Measurements from ENCODE around the gene UCP1. TPM values are rescaled to one million over a fixed set of nuclear protein-coding genes. Genes with fewer than 3 reads are reported as not detected.

UCP1 gene, protein sequence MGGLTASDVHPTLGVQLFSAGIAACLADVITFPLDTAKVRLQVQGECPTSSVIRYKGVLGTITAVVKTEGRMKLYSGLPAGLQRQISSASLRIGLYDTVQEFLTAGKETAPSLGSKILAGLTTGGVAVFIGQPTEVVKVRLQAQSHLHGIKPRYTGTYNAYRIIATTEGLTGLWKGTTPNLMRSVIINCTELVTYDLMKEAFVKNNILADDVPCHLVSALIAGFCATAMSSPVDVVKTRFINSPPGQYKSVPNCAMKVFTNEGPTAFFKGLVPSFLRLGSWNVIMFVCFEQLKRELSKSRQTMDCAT
- total RNA-seq (not detected), polyA plus RNA-seq (under 1 TPM in 1 of 2 donors, not detected in 1; 0.11 TPM)

GRCh38 chr4:140568507-140569306 lies at the start of gene UCP1:
TSS of gene UCP1 (minus strand) at chr4:140568961. CDS start at chr4:140568729, 232 bp downstream.
- FAIRE-seq (no peak), DNase-seq (peak; percentile 25 to 78 (median 41)), ATAC-seq (peak; percentile 76 to 94 (median 88))
- Histone ChIP-seq H3K4me1 (peaks cover 0 to 3% (median 0%) of the 10 kb centered on the region in 3 donors), H3K4me3 (peak within 1 kb of the TSS; percentile 23 to 66 (median 34)), H3K27me3 (no peaks in the 10 kb centered on the region), H3K27ac (no peak within 1 kb of the TSS), H3K9me3 (no peaks in the 10 kb centered on the region), H3K36me3 (no peaks in the 10 kb centered on the region)
- 1 to 2% methylated on average over 61 to 69 of the region's 69 CpGs for WGBS, 2 donors
- intact Hi-C loops (cut with DNase I) = loop anchor here in 1 of 3 donors (10.0 kb wide), 1 partner anchor 546 kb away; no protein-coding TSS in a partner anchor
- TF ChIP-seq CTCF (IDR thresholded peaks at IDR 0.05) = no peak

DNA sequence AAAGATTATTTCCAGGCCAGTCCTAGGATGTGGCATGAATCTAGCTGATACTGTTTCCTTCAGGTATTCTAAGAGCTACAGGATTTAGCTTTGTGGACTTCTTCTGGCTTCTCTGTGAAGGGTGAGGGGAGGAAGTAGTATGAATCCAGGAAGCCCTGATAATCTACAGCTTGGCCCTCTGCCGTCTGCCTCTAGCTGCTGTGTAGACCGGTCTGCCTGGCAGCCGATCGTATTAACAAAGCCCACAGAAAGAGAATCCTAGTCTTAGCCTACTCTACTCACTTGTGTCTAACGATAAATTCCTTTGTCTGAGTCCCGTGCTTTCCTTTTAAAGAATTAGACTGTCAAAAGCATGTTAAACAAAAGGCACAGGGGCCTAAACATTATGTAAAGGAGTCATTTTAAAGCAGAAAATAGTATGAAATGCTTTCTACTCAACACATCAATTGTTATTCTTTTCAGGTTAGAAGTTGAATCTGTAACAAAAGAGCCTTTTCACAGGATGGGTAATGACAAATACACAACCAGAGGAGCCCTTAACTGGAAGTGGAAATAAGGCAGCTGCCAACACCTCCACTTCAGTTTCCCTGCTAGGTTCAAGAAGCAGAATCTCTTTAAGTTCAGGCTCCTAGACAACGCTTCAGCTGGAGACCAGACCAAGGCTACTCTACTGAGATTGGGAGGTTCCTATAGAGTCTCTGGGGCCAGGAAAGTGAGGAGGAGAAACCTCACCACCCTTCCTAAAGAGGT lies 48.9 kb upstream of the UCP1 start:
- H3K4me1 ChIP-seq = no peaks in the 10 kb centered on the region
- intact Hi-C loops (cut with DNase I) = loop anchor here in 1 of 3 donors (10.0 kb wide), 1 partner anchor 253 kb away; no protein-coding TSS in a partner anchor
- peaks cover 0 to 4% (median 0%) of the 10 kb centered on the region in 4 donors for H3K27me3 ChIP-seq
- H3K27ac ChIP-seq = no peak overlapping the region
- DNase-seq (no peak), ATAC-seq (no peak), FAIRE-seq (no peak)
- H3K4me3 ChIP-seq = no peak overlapping the region
- no peaks in the 10 kb centered on the region for H3K9me3 ChIP-seq
- no peak for TF ChIP-seq CTCF (IDR thresholded peaks at IDR 0.05)
- 52 to 65% methylated on average over 7 of the region's 7 CpGs for WGBS, 2 donors
- H3K36me3 ChIP-seq = peaks cover 0 to 5% (median 0%) of the 10 kb centered on the region in 3 donors

DNA sequence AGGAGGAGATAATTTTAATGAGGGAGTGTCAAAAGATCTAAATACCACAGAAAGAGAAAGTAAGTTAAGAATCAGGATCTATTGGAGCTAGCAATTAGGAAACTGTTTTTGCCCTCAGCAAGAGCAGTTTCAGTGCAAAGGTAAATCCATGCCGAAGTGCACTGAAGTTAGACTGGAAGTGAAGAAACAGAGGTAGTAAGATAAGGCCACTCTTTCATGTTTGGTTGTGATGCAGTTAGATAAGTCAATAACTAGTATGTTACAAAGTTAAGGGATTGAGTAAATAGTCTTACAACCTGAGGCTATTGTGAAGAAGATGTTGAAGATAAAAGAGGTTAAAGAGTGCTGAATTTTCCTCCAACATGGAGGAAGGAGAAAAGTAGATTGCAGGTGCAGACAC lies 46.7 kb upstream of the UCP1 start:
- H3K27me3 ChIP-seq = peaks cover 0 to 4% (median 0%) of the 10 kb centered on the region in 4 donors
- ATAC-seq (no peak), FAIRE-seq (no peak), DNase-seq (no peak)
- no peak overlapping the region for H3K27ac ChIP-seq
- intact Hi-C loops (cut with DNase I) = loop anchor here in 1 of 3 donors (10.0 kb wide), 1 partner anchor 251 kb away; no protein-coding TSS in a partner anchor
- 51 to 57% methylated on average over 1 of the region's 1 CpG for WGBS, 2 donors
- no peaks in the 10 kb centered on the region for H3K36me3 ChIP-seq
- TF ChIP-seq CTCF (IDR thresholded peaks at IDR 0.05) = no peak
- no peaks in the 10 kb centered on the region for H3K4me1 ChIP-seq
- no peak overlapping the region for H3K4me3 ChIP-seq
- no peaks in the 10 kb centered on the region for H3K9me3 ChIP-seq

DNA sequence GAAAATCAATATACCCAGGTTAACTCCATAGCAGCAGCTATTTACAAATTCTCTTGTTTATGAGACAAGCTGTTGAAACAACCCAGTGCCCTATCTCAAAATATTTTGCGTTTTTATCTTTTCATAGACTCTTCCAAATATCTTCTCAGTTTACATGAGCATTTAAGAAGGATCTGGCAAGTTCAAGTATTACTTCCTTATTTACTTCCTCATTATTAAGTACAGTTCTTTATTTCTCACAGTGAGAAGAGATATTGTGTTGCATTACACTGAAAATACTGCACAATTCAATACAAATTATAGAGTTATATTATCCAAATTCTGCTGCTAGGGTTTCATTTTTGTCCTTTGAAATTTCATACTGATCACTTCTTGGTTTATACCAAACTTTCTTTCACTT lies 43.6 kb upstream of the UCP1 start:
- DNase-seq = no peak
- no peak overlapping the region for H3K27ac ChIP-seq

More for the DNA sequence above, 43.6 kb upstream of the UCP1 start:
- no peaks in the 10 kb centered on the region for H3K36me3 ChIP-seq
- TF ChIP-seq CTCF (IDR thresholded peaks at IDR 0.05) = no peak
- H3K4me1 ChIP-seq = no peaks in the 10 kb centered on the region
- peaks cover 0 to 4% (median 0%) of the 10 kb centered on the region in 4 donors for H3K27me3 ChIP-seq
- no peaks in the 10 kb centered on the region for H3K9me3 ChIP-seq
- no peak overlapping the region for H3K4me3 ChIP-seq
- intact Hi-C loops (cut with DNase I) = loop anchor here in 1 of 3 donors (10.0 kb wide), 1 partner anchor 248 kb away; no protein-coding TSS in a partner anchor
- 27 to 32% methylated on average over 1 of the region's 1 CpG for WGBS, 2 donors
- ATAC-seq = no peak
- no peak for FAIRE-seq

All from pancreas (tissue), 10 donors.